GM12864 (cell line): ENCODE measurements around the gene TAF1C.
"Not testable (repeated sequence)": the region's sequence is repeated elsewhere in the genome, so short reads cannot be mapped to it uniquely, and the experiment has no call there.

ENCODE experiments used
- DNase-seq: peaks from one replicate; pipeline ENCODE4 v3.0.0-alpha.2; 2011; ENCODE audit warnings: low read depth
- H3K4me3 ChIP-seq: 2 replicates; pipeline ENCODE4 v1.5.1; 2011; ENCODE audit warnings: mild to moderate bottlenecking, low read depth, low read length, control low read depth
- TF ChIP-seq, protein P1 (sequence below): IDR thresholded peaks from 2 replicates; pipeline ENCODE4 v1.5.1; 2011; ENCODE audit warnings: low read depth, mild to moderate bottlenecking, moderate library complexity, low read length, control low read depth, inconsistent platforms; ENCODE audit errors: missing control alignments

Gene TAF1C

GRCh38 chr16:84220851-84221250 is 34.0 kb upstream of the TAF1C start:
- TF ChIP-seq, protein P1, sequence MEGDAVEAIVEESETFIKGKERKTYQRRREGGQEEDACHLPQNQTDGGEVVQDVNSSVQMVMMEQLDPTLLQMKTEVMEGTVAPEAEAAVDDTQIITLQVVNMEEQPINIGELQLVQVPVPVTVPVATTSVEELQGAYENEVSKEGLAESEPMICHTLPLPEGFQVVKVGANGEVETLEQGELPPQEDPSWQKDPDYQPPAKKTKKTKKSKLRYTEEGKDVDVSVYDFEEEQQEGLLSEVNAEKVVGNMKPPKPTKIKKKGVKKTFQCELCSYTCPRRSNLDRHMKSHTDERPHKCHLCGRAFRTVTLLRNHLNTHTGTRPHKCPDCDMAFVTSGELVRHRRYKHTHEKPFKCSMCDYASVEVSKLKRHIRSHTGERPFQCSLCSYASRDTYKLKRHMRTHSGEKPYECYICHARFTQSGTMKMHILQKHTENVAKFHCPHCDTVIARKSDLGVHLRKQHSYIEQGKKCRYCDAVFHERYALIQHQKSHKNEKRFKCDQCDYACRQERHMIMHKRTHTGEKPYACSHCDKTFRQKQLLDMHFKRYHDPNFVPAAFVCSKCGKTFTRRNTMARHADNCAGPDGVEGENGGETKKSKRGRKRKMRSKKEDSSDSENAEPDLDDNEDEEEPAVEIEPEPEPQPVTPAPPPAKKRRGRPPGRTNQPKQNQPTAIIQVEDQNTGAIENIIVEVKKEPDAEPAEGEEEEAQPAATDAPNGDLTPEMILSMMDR: no peak
- DNase-seq: no peak
- no peak overlapping the region for H3K4me3 ChIP-seq

DNA sequence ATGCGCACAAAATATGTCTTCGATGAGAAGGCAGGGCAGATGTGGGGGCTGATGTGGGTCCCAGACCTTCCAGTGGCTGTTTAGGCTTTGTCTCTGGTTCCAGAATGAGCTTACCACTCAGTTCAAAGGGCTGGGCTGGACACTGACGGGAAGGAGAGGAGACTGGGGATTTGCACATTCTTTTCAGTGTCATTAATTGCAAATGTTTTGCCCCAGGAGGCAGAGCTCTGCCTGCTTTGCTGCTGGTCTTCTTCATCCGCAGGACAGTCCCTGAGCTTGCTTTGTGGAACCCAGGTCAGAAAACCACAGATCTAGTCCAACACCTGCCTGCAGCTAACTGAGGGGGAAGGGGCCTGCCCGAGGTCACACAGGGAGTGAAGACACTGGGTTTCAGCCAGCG is 32.1 kb upstream of the TAF1C start:
- no peak overlapping the region for H3K4me3 ChIP-seq
- TF ChIP-seq, protein P1: no peak
- DNase-seq: no peak

DNA sequence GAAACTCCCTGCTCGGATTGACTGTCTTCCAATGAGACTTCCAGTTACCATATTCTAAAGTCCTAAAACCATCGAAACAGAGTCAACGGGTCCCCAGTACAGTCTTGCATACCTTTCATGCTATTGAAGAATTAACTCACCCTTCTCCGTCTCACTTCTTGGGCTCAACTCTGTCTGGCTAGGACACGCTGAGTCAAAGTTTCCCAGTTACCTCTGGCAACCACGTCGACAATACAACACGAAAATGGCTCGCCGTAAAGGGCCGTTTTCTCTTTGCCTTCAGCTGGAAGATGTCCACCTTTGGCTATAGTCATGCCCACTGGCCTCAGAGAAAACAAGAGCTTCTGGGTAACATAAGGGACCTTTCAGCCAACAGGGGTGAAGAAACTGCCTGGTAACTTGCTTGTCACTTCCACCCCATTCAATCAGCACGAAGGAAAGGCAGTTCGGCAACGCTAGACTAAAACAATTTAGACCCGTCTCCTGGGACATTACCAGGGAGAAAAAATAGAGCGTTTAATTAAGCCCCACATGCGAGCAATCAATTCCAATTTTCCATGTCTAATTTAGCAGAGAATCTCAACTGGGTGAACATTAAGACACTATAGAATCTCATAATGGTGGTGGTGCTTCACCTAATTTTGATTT is 31.4 kb upstream of the TAF1C start:
- no peak for DNase-seq
- TF ChIP-seq, protein P1: no peak

GRCh38 chr16:84216144-84216543 is 29.3 kb upstream of the TAF1C start:
- DNase-seq, H3K4me3 ChIP-seq: not testable (repeated sequence)

More for the DNA sequence above, 31.4 kb upstream of the TAF1C start:
- H3K4me3 ChIP-seq: no peak overlapping the region

DNA sequence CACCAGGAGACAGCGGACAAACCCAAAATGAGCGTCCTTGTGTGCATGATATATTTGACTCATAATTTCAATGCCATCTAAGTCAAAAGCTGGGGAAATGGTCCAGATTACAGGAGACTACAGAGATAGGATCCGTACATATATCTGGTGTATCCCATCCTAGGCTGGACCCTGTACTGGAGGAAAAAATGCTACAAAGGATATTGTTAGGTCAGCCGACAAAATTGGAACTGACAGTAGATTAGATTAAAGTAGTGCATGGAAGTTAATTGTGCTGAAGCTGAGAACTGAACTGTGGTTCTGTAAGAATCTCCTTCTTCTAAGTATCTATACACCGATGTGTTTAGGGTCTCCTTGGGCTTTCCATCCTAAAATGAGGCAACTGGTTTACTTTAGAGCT is 28.7 kb upstream of the TAF1C start:
- DNase-seq: no peak
- H3K4me3 ChIP-seq: no peak overlapping the region
- TF ChIP-seq, protein P1: no peak

DNA sequence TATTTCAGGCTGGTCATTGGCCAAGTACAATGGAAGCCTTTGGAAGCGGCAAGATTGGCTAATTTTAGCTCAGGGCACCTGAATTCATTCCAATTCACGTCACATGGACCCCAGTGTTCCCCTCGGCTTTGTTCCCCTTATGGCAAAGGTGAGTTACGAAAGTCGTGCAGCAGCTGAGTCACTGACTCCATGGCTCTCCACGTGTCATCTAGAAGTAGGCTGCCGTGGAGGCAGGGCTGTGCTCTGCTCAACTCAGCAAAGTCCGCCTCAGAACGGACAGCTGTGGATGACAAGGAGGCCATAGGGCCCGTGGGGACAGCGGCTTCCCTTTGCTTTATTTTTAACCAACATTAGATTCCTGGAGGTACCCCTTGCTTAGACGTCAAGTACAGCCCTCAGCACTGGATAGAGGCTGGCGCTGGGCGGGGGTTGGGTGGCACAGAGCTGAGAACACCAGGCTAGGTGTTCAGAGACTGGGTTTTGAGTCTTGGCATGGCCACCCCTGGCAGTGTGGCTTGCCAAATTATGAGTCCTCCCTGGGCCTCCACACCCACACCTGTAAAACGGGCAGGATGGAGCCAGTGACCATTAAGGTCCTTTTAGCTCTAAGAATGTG is 27.7 kb upstream of the TAF1C start:
- TF ChIP-seq, protein P1: no peak
- no peak overlapping the region for H3K4me3 ChIP-seq
- DNase-seq: no peak

GRCh38 chr16:84212631-84213030 is 25.8 kb upstream of the TAF1C start:
- TF ChIP-seq, protein P1: no peak
- H3K4me3 ChIP-seq: no peak overlapping the region
- DNase-seq: no peak
